Measurements from ENCODE around the gene HTR3D.
"Not testable (repeated sequence)": the region's sequence is repeated elsewhere in the genome, so short reads cannot be mapped to it uniquely, and the experiment has no call there.

Gene HTR3D

GRCh38 chr3:184071142-184071541 is 39.6 kb downstream of the HTR3D start:
- not testable (repeated sequence) for DNase-seq

- DNase-seq, result no peak
Observed at GRCh38 chr3:184073621-184074020, 42.1 kb downstream of the HTR3D start.

GRCh38 chr3:184075901-184076300 is 44.4 kb downstream of the HTR3D start:
- no peak for DNase-seq

- DNase-seq, result no peak
Observed at GRCh38 chr3:184077881-184078280, 46.3 kb downstream of the HTR3D start.

GRCh38 chr3:184078851-184079250 is 47.3 kb downstream of the HTR3D start:
- no peak for DNase-seq

- no peak for DNase-seq
Observed at GRCh38 chr3:184081116-184081830, 49.7 kb downstream of the HTR3D start.

- no peak for DNase-seq
Observed at GRCh38 chr3:184082034-184082433, 50.5 kb downstream of the HTR3D start.

- DNase-seq, result no peak
Observed at GRCh38 chr3:184082465-184082864, 50.9 kb downstream of the HTR3D start.

GRCh38 chr3:184085389-184085852 is 53.9 kb downstream of the HTR3D start:
- DNase-seq, result no peak

Data from SIG-M5 (cell line).